Adrenal gland (tissue), 12 donors: Measurements from ENCODE around the gene RALB. TPM values are rescaled to one million over a fixed set of nuclear protein-coding genes. Genes with fewer than 3 reads are reported as not detected.

Source experiments
- DNase-seq, 7 donors: peaks; one replicate each; pipeline ENCODE4 v3.0.0-alpha.2; 2019 to 2020
- H3K27ac ChIP-seq, 5 donors: fragments of 200-600 bp; sonication (generic) in 4 of 5; 1 replicate in 3 of 5; 2 replicates in 2 of 5; pipeline versions ENCODE4 v1.5.1 to v1.8.0; 2016 to 2020; ENCODE audit warnings: mild to moderate bottlenecking in 1 of 5
- H3K27me3 ChIP-seq: fragments of 200-600 bp; 2 replicates; pipeline ENCODE4 v1.8.0; 2021
- H3K36me3 ChIP-seq, 2 donors: fragments of 200-600 bp; replicated peaks in 1 of 2; 1 replicate in 1 of 2; 2 replicates in 1 of 2; pipeline versions ENCODE4 v1.5.1 to v1.8.0; 2018 to 2022
- H3K4me1 ChIP-seq, 2 donors: fragments of 200-600 bp; replicated peaks in 1 of 2; 1 replicate in 1 of 2; 2 replicates in 1 of 2; pipeline versions ENCODE4 v1.5.1 to v1.8.0; 2018 to 2021
- H3K4me3 ChIP-seq, 4 donors: fragments of 200-600 bp; sonication (generic) in 3 of 4; one replicate each; pipeline ENCODE4 v1.5.1; 2016 to 2018
- H3K9me3 ChIP-seq, 3 donors: fragments of 200-600 bp; sonication (generic) in 1 of 3; replicated peaks in 1 of 3; 1 replicate in 2 of 3; 2 replicates in 1 of 3; pipeline versions ENCODE4 v1.5.1 to v1.8.0; 2016 to 2021
- CTCF ChIP-seq, 6 experiments: fragments of 450-650 bp in 4 of 6; fragments of 200-600 bp in 2 of 6; sonication (generic) in 1 of 6; IDR thresholded peaks; 1 replicate in 5 of 6; 2 replicates in 1 of 6; pipeline versions ENCODE4 v1.5.1 to v1.8.0; 2016 to 2021; ENCODE audit warnings: antibody characterized with exemption in 6 of 6, mild to moderate bottlenecking in 2 of 6, moderate library complexity in 1 of 6
- POLR2A ChIP-seq, 2 donors: fragments of 450-650 bp; IDR thresholded peaks; one replicate each; pipeline ENCODE4 v1.6.1; 2017; ENCODE audit warnings: antibody characterized with exemption in 2 of 2, mild to moderate bottlenecking in 2 of 2, moderate library complexity in 1 of 2
- WGBS, 4 donors: extraction: QIAGEN DNeasy Blood & Tissue Kit in 2 of 4; methylation state at CpG; one replicate each; pipeline versions ENCODE4 v1.1.5 to v1.1.7; 2013 to 2017; 5-methylcytosine and 5-hydroxymethylcytosine counted together
- intact Hi-C, 2 donors: fragments of 100-400 bp; cut with DNase I; formaldehyde crosslinking; loops; one replicate each; pipeline versions ENCODE4 v1.14.1 to v1.15.0; 2022 to 2023
- polyA plus RNA-seq, 3 donors: library from polyadenylated mRNA; stranded (reverse); fragments of 200-250 nt in 2 of 3; fragments of 350-450 nt in 1 of 3; fragmentation: Illumina TruSeq in 1 of 3; extraction: RNeasy Lipid Tissue Mini Kit (QIAGEN cat#74804) in 1 of 3; gene quantifications; one replicate each; pipeline ENCODE4 v1.2.3, GENCODE V29; 2013 to 2014
- total RNA-seq, 9 donors: library from RNA; depleted of rRNA in 4 of 9; stranded (reverse); fragments of >200 nt in 4 of 9; fragments of 120-200 nt in 1 of 9; fragmentation: NEBNext Ultra II Directional in 1 of 9; extraction: Animal tissue kit (Norgen Biotek cat#: 25700) in 1 of 9; gene quantifications; one replicate each; pipeline versions ENCODE4 v1.1.0 to v1.2.4, GENCODE V29; 2013 to 2023
- donor health status: healthy with polysubstance abuse.
- donor health status: Bipolar disorder and iron deficiency.
- donor health status: DM: yes; HTN: yes; CAD: no.
- donor health status: DM: no; HTN: no; CAD: no.
- donor health status: DM: no; HTN: no; CAD: no.
- donor health status: DM: yes; HTN: yes; CAD: no.

Gene RALB
- total and polyA plus RNA-seq, 12 donors, result 20.7 to 94.3 (median 51.6) TPM

GRCh38 chr2:120244656-120245519 lies 7.8 kb upstream of the RALB start:
- Histone ChIP-seq H3K9me3 (no peaks in the 10 kb centered on the region), H3K4me1 (peaks cover 15 to 23% of the 10 kb centered on the region in 2 donors), H3K36me3 (no peaks in the 10 kb centered on the region), H3K27ac (peak overlapping the region in 2 of 5 donors; percentile 6 to 50), H3K4me3 (no peak overlapping the region), H3K27me3 (no peaks in the 10 kb centered on the region)
- 55 to 77% (median 64%) methylated on average over 6 to 12 of the region's 12 CpGs for WGBS, 4 donors
- TF ChIP-seq CTCF (IDR thresholded peaks at IDR 0.05), result no peak
- DNase-seq, result no peak
- intact Hi-C loops, result loop anchor here in 1 of 2 donors (5.0 kb wide), 1 partner anchor 72 kb away; no protein-coding TSS in a partner anchor

GRCh38 chr2:120245520-120246332 lies 6.9 kb upstream of the RALB start:
- peaks cover 15 to 17% of the 10 kb centered on the region in 2 donors for H3K4me1 ChIP-seq
- WGBS, 4 donors, result 34 to 51% (median 39%) methylated on average over 9 to 15 of the region's 15 CpGs
- H3K9me3 ChIP-seq, result no peaks in the 10 kb centered on the region
- no peaks in the 10 kb centered on the region for H3K27me3 ChIP-seq
- peak; percentile 71 to 88 (median 86) for DNase-seq
- TF ChIP-seq POLR2A (IDR thresholded peaks at IDR 0.05) (no peak), CTCF (IDR thresholded peaks at IDR 0.05) (peak in 1 of 6 experiments; percentile 10)
- no peaks in the 10 kb centered on the region for H3K36me3 ChIP-seq
- intact Hi-C loops, result no loop called here
- H3K27ac ChIP-seq, result peak overlapping the region in 3 of 5 donors; percentile 6 to 52 (median 50)
- no peak overlapping the region for H3K4me3 ChIP-seq

- 80 to 82% (median 81%) methylated on average over 15 to 20 of the region's 20 CpGs for WGBS, 4 donors
- TF ChIP-seq POLR2A (IDR thresholded peaks at IDR 0.05), result no peak
- no peak for TF ChIP-seq CTCF (IDR thresholded peaks at IDR 0.05)
- no peak for DNase-seq
- no peaks in the 10 kb centered on the region for H3K9me3 ChIP-seq
- peaks cover 15 to 17% of the 10 kb centered on the region in 2 donors for H3K4me1 ChIP-seq
- no peak overlapping the region for H3K4me3 ChIP-seq
- H3K36me3 ChIP-seq, result no peaks in the 10 kb centered on the region
- intact Hi-C loops, result no loop called here
- peak overlapping the region in 1 of 5 donors; percentile 50 for H3K27ac ChIP-seq
- no peaks in the 10 kb centered on the region for H3K27me3 ChIP-seq
Observed at GRCh38 chr2:120246546-120247300, 5.9 kb upstream of the RALB start.
